Measurements from ENCODE around the gene PLD6.
A peak's percentile ranks its signal among the peaks of the same experiment; 100 is the strongest.
"Not testable (repeated sequence)": the region's sequence is repeated elsewhere in the genome, so short reads cannot be mapped to it uniquely, and the experiment has no call there.

Gene PLD6

GRCh38 chr17:17200831-17201230 is 5.3 kb downstream of the PLD6 start:
- no peak for DNase-seq

GRCh38 chr17:17200311-17200710 is 5.8 kb downstream of the PLD6 start:
- no peak for DNase-seq

- DNase-seq: no peak
Measured at GRCh38 chr17:17198281-17198680, 7.9 kb downstream of the PLD6 start.

- DNase-seq: no peak
Measured at GRCh38 chr17:17196776-17197175, 9.4 kb downstream of the PLD6 start.

GRCh38 chr17:17195466-17195865 is 10.7 kb downstream of the PLD6 start:
- DNase-seq: not testable (repeated sequence)

GRCh38 chr17:17191961-17192381 is 14.2 kb downstream of the PLD6 start:
- DNase-seq: no peak

- peak; percentile 80 for DNase-seq
Measured at GRCh38 chr17:17191346-17191792, 14.8 kb downstream of the PLD6 start.

GRCh38 chr17:17190188-17190587 is 15.9 kb downstream of the PLD6 start:
- no peak for DNase-seq

- DNase-seq: no peak
Measured at GRCh38 chr17:17189559-17189958, 16.6 kb downstream of the PLD6 start.

GRCh38 chr17:17188586-17188985 is 17.5 kb downstream of the PLD6 start:
- no peak for DNase-seq

- DNase-seq: no peak
Measured at GRCh38 chr17:17186551-17187505, 19.3 kb downstream of the PLD6 start.

- no peak for DNase-seq
Measured at GRCh38 chr17:17186051-17186450, 20.1 kb downstream of the PLD6 start.

- not testable (repeated sequence) for DNase-seq
Measured at GRCh38 chr17:17184985-17185757, 21.0 kb downstream of the PLD6 start.

- no peak for DNase-seq
Measured at GRCh38 chr17:17183744-17184143, 22.4 kb downstream of the PLD6 start.

GRCh38 chr17:17182598-17183136 is 23.5 kb downstream of the PLD6 start:
- no peak for DNase-seq

GRCh38 chr17:17181666-17182597 is 24.2 kb downstream of the PLD6 start:
- DNase-seq: no peak

- DNase-seq: no peak
Measured at GRCh38 chr17:17180741-17181525, 25.2 kb downstream of the PLD6 start.

- DNase-seq: no peak
Measured at GRCh38 chr17:17180141-17180603, 26.0 kb downstream of the PLD6 start.

- no peak for DNase-seq
Measured at GRCh38 chr17:17179371-17179827, 26.7 kb downstream of the PLD6 start.

GRCh38 chr17:17177176-17177575 is 29.0 kb downstream of the PLD6 start:
- no peak for DNase-seq

GRCh38 chr17:17176341-17176740 is 29.8 kb downstream of the PLD6 start:
- DNase-seq: no peak
